ENCODE data around the gene APBA1.

The APBA1 gene

DNA sequence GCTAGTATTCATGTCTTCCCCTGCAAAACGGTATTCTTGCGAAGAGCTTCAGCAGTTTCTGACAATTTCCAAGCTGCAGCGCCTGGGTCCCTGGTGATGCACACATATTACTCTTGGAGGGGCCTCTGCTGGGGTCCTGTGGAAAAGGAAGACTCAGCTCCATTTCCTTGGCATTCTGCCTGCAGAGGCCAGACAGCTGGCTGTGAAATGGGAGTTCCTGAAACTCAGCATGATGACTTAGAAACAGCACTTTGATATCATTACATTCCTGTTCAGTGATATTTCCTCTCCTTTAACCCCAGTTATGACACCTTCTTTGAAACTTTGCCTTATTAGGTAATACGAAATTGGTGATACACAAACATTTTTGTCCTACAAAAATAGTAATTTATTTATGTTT lies 98.5 kb downstream of the APBA1 start:
- H3K4me3 Mint-ChIP-seq: no peak overlapping the region
- no peaks in the 10 kb centered on the region for H3K27me3 Mint-ChIP-seq
- no peaks in the 10 kb centered on the region for H3K9me3 Mint-ChIP-seq
- intact Hi-C loops (cut with micrococcal nuclease): no loop called here
- H3K36me3 Mint-ChIP-seq (ENCODE audit: low read depth): no peaks in the 10 kb centered on the region
- no peaks in the 10 kb centered on the region for H3K4me1 Mint-ChIP-seq (ENCODE audit: low read depth)
- no peak overlapping the region for H3K27ac Mint-ChIP-seq

DNA sequence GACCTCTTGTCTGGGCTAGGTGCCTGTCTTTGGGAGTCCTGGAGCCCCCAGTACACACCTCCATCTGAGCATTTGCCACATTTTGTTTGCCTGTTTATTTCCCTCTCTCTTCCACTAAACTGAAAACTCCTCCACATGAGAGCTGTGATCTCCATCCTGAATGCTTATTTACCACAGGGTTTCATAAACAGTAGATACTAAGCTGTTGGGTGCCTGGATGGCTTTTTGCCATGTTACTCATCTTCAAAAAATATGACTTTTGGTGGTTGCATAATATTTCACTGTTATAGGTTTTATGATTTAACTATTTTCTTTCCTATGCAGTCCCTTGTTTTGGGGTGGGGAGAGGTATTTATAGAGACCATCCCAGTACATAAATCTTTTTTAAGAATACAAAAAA lies 99.6 kb downstream of the APBA1 start:
- Mint-ChIP-seq H3K4me1 (ENCODE audit: low read depth) (no peaks in the 10 kb centered on the region), H3K4me3 (no peak overlapping the region), H3K27ac (no peak overlapping the region), H3K9me3 (no peaks in the 10 kb centered on the region), H3K36me3 (ENCODE audit: low read depth) (no peaks in the 10 kb centered on the region), H3K27me3 (no peaks in the 10 kb centered on the region)
- intact Hi-C loops (cut with micrococcal nuclease): no loop called here

GRCh38 chr9:69571032-69571431 lies 101.1 kb downstream of the APBA1 start:
- Mint-ChIP-seq H3K27ac (no peak overlapping the region), H3K36me3 (ENCODE audit: low read depth) (no peaks in the 10 kb centered on the region), H3K4me3 (no peak overlapping the region), H3K27me3 (no peaks in the 10 kb centered on the region), H3K4me1 (ENCODE audit: low read depth) (no peaks in the 10 kb centered on the region), H3K9me3 (no peaks in the 10 kb centered on the region)
- intact Hi-C loops (cut with micrococcal nuclease): no loop called here

GRCh38 chr9:69569738-69570451 lies 102.3 kb downstream of the APBA1 start:
- Mint-ChIP-seq H3K9me3 (no peaks in the 10 kb centered on the region), H3K4me1 (ENCODE audit: low read depth) (no peaks in the 10 kb centered on the region), H3K27me3 (no peaks in the 10 kb centered on the region), H3K27ac (no peak overlapping the region), H3K4me3 (no peak overlapping the region), H3K36me3 (ENCODE audit: low read depth) (no peaks in the 10 kb centered on the region)
- intact Hi-C loops (cut with micrococcal nuclease): no loop called here

DNA sequence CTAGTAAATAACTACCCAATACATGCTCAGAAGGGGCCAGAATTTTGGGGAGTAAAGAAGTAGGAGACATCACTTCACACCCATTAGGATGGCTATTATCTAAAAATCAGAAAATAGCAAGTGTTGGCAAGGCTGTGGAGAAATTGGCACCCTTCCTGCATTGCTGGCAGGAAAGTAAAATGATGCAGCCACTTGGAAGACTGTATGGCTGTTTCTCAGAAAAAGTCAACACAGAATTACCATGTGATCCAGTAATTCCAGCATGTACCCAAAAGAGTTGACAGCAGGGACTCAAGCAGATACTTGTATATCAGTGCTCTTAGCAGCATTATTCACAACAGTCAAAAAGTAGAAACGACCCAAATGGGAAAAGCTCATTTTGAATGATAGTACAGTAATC lies 107.6 kb downstream of the APBA1 start:
- Mint-ChIP-seq H3K4me1 (ENCODE audit: low read depth) (no peaks in the 10 kb centered on the region), H3K27me3 (no peaks in the 10 kb centered on the region)

GRCh38 chr9:69559126-69559525 lies 113.0 kb downstream of the APBA1 start:
- no peak overlapping the region for H3K4me3 Mint-ChIP-seq
- intact Hi-C loops (cut with micrococcal nuclease): no loop called here
- no peaks in the 10 kb centered on the region for H3K27me3 Mint-ChIP-seq
- H3K4me1 Mint-ChIP-seq (ENCODE audit: low read depth): no peaks in the 10 kb centered on the region
- no peaks in the 10 kb centered on the region for H3K36me3 Mint-ChIP-seq (ENCODE audit: low read depth)
- no peak overlapping the region for H3K27ac Mint-ChIP-seq
- H3K9me3 Mint-ChIP-seq: no peaks in the 10 kb centered on the region

More for the DNA sequence above, 107.6 kb downstream of the APBA1 start:
- intact Hi-C loops (cut with micrococcal nuclease): no loop called here
- no peaks in the 10 kb centered on the region for H3K36me3 Mint-ChIP-seq (ENCODE audit: low read depth)
- no peak overlapping the region for H3K27ac Mint-ChIP-seq
- no peak overlapping the region for H3K4me3 Mint-ChIP-seq
- H3K9me3 Mint-ChIP-seq: no peaks in the 10 kb centered on the region

DNA sequence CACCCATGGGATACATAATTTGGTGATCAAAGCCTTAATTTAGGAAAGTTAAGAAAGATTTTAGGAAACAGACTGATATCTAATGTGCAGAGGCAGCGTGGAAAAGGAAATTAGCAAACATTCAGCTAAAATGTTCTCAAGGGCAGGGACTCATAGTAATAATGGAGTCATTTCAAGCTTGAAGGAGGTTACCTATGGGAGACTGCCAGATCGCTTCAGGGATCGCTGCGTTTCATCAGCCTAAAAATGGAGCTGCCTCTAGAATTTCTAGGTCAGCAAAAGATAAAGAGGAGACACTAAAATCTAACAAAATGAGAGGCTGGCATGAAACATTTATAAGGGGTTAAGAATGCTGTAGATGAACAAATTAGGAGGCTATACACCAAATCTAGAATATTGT lies 115.5 kb downstream of the APBA1 start:
- no peak overlapping the region for H3K4me3 Mint-ChIP-seq
- no peaks in the 10 kb centered on the region for H3K4me1 Mint-ChIP-seq (ENCODE audit: low read depth)
- no peak overlapping the region for H3K27ac Mint-ChIP-seq
- H3K36me3 Mint-ChIP-seq (ENCODE audit: low read depth): no peaks in the 10 kb centered on the region
- intact Hi-C loops (cut with micrococcal nuclease): no loop called here
- no peaks in the 10 kb centered on the region for H3K9me3 Mint-ChIP-seq
- H3K27me3 Mint-ChIP-seq: no peaks in the 10 kb centered on the region

DNA sequence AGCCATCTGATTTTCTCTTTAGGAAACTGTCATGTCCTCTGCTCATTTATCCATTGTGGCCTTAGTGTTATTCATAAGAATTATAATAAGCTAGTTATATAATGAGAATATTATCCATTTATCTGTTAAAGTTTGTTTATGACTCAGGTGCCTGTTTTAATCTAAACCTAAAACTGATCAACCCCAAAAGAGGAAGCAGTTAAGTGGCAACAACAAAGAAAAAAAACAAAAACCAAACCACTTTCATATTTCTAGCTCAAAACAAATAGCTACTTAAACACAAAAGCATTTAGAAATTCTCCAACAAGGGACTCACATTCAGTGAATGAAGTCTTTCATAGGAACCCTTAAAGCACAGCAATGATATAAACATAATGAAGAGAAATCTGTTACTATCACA lies 116.4 kb downstream of the APBA1 start:
- H3K27ac Mint-ChIP-seq: no peak overlapping the region
- no peaks in the 10 kb centered on the region for H3K9me3 Mint-ChIP-seq
- H3K4me3 Mint-ChIP-seq: no peak overlapping the region
- no peaks in the 10 kb centered on the region for H3K27me3 Mint-ChIP-seq
- intact Hi-C loops (cut with micrococcal nuclease): no loop called here
- no peaks in the 10 kb centered on the region for H3K4me1 Mint-ChIP-seq (ENCODE audit: low read depth)
- H3K36me3 Mint-ChIP-seq (ENCODE audit: low read depth): no peaks in the 10 kb centered on the region

DNA sequence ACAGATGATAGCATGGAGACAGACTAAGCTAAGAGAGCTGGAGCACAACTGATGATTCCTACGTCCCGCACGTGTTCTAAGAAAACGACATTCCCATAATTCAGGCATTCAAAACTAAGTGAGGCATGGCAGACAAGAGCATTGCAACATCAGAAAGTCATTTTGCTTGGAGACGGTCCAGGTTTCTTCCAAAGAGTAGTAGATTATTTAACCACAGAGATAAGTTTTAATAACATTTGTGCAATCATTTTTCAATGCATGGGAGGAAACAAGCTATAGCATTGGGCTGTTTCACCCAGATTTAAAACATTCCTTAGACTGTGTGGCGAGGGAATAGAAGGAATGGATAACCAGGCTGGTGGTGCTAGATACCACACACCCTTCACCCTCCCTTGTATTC lies 117.2 kb downstream of the APBA1 start:
- intact Hi-C loops (cut with micrococcal nuclease): no loop called here
- Mint-ChIP-seq H3K27me3 (no peaks in the 10 kb centered on the region), H3K9me3 (no peaks in the 10 kb centered on the region), H3K27ac (no peak overlapping the region), H3K4me1 (ENCODE audit: low read depth) (no peaks in the 10 kb centered on the region), H3K36me3 (ENCODE audit: low read depth) (no peaks in the 10 kb centered on the region), H3K4me3 (no peak overlapping the region)

DNA sequence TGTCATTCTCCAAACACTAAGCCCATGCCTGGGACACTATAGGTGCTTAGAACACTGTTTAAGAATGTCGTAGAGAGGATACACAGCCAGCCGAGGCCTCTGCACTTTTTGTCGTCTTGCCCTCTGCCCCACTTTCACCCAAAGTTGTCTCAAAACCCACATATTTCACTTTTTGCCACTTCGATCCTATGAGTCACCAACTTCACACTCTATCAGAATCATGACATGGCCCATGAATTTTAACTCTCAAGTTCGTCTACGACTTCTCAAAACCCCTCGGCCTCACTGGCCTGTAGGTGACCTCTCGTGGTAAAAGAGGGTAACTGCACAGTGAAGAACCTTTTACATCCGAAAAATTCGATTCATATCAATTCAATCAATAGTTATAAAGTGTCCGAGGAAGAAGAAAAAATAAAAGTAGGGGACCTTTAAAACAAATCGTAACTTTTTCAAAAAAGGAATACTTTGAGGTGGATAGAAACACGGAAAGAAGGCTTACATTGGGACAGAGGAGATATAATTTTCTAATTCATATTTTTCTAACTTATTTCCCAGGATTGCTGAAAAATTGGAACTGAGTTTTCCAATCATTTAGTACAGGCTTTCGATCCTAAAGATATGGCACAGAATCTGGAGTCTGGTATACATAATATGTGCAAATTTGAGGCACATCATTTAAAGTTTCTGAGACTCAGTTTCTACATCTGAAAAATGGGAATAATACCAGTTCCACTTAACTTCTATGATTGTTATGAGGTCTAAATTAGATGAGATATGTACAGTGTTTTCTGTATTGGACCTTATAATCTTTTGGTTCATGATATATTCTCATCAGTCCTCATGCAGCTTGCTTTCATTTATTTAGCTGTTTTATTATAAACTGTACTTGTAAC lies 122.6 kb downstream of the APBA1 start:
- peaks cover 3% of the 10 kb centered on the region for H3K27me3 Mint-ChIP-seq
- H3K4me1 Mint-ChIP-seq (ENCODE audit: low read depth): peaks cover 10% of the 10 kb centered on the region
- no peak overlapping the region for H3K4me3 Mint-ChIP-seq
- no peaks in the 10 kb centered on the region for H3K36me3 Mint-ChIP-seq (ENCODE audit: low read depth)
- no peaks in the 10 kb centered on the region for H3K9me3 Mint-ChIP-seq
- intact Hi-C loops (cut with micrococcal nuclease): loop anchor here (5.0 kb wide), 1 partner anchor 127 kb away; no protein-coding TSS in a partner anchor
- no peak overlapping the region for H3K27ac Mint-ChIP-seq

DNA sequence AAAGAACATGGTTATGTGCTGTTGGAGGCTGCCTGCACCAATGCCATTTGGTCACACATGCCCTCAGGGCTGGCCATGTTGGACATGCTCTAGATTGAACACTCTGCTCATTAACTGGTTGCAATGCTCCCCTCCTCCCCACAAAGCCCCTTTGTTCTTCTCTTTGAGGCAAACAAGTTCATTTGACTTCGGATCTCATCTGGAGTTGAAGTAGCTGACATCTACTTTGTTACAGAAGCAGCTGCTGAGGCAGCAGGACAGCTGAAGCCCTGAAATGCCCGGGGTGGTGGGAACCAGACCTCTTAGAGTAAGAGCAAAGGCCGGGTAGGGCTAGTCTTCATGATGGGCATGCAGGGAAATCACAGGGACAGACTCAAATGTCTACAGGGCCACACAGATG lies 123.5 kb downstream of the APBA1 start:
- no peak overlapping the region for H3K27ac Mint-ChIP-seq
- peaks cover 10% of the 10 kb centered on the region for H3K4me1 Mint-ChIP-seq (ENCODE audit: low read depth)
- H3K36me3 Mint-ChIP-seq (ENCODE audit: low read depth): no peaks in the 10 kb centered on the region
- intact Hi-C loops (cut with micrococcal nuclease): loop anchor here (5.0 kb wide), 1 partner anchor 126 kb away; no protein-coding TSS in a partner anchor
- H3K4me3 Mint-ChIP-seq: no peak overlapping the region
- peaks cover 3% of the 10 kb centered on the region for H3K27me3 Mint-ChIP-seq
- H3K9me3 Mint-ChIP-seq: no peaks in the 10 kb centered on the region

DNA sequence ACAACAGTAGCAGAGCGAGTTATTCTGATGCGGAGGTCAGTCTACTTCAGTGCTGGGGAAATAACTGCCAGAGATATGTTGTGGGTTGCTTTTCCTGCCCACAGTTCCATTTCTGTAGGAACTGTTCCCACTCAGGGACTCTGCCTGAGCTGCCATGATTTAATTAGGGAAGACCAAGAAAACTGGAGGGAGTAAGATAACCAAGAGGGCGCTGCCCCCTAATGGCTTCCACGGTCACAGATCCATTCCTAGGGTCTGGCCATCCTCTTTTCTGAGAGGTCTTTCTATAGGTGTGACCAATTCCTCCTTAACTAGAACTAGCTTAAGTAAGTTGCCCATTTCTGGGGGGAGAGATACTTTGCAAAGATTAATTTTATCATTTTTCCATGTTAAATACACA lies 125.9 kb downstream of the APBA1 start:
- Mint-ChIP-seq H3K9me3 (no peaks in the 10 kb centered on the region), H3K27me3 (peaks cover 3% of the 10 kb centered on the region), H3K36me3 (ENCODE audit: low read depth) (no peaks in the 10 kb centered on the region), H3K4me3 (no peak overlapping the region), H3K4me1 (ENCODE audit: low read depth) (peaks cover 10% of the 10 kb centered on the region), H3K27ac (no peak overlapping the region)
- intact Hi-C loops (cut with micrococcal nuclease): loop anchor here (5.0 kb wide), 1 partner anchor 124 kb away; no protein-coding TSS in a partner anchor

- Mint-ChIP-seq H3K4me1 (ENCODE audit: low read depth) (peaks cover 10% of the 10 kb centered on the region), H3K27me3 (peaks cover 3% of the 10 kb centered on the region), H3K36me3 (ENCODE audit: low read depth) (no peaks in the 10 kb centered on the region), H3K27ac (no peak overlapping the region), H3K4me3 (no peak overlapping the region), H3K9me3 (no peaks in the 10 kb centered on the region)
- intact Hi-C loops (cut with micrococcal nuclease): no loop called here
Measured at GRCh38 chr9:69542942-69543704, 129.0 kb downstream of the APBA1 start.

DNA sequence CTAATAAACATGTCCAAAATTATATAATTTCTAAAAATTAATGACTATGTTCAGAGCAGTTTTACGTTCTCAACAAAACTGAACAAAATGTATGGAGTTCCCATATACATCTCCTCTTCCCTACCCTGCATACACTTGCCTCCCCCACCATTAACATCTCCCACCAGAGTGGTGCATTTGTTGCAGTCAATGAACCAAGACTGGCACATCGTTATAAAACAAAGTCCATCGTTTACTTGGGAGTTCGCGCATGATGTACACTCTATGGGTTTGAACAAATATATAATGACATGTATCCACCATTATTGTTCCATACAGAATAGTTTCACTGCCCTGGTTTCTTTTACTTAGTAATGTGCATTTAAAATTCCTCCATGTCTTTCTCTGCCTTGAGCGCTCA lies 130.1 kb downstream of the APBA1 start:
- Mint-ChIP-seq H3K36me3 (ENCODE audit: low read depth) (no peaks in the 10 kb centered on the region), H3K9me3 (no peaks in the 10 kb centered on the region), H3K27ac (no peak overlapping the region), H3K4me1 (ENCODE audit: low read depth) (peaks cover 7% of the 10 kb centered on the region), H3K27me3 (peaks cover 1% of the 10 kb centered on the region), H3K4me3 (no peak overlapping the region)
- intact Hi-C loops (cut with micrococcal nuclease): no loop called here

Data from dendritic cell treated with granulocyte-macrophage colony-stimulating factor and Interleukin-4, amounts not matched to agents 40 ng/mL and 50 ng/mL, for 4 days (primary cell).